CD4-positive, alpha-beta memory T cell (primary cell): ENCODE results near the gene HBM. TPM values are rescaled to one million over a fixed set of nuclear protein-coding genes. Genes with fewer than 3 reads are reported as not detected.
"Not testable (repeated sequence)": the region's sequence is repeated elsewhere in the genome, so short reads cannot be mapped to it uniquely, and the experiment has no call there.

Source experiments
- CTCF ChIA-PET: fragments of 350-600 bp; sonication (Branson Sonifier 250); formaldehyde crosslinking; loops from one replicate; lab custom pipeline; 2021; ENCODE audit warnings: inconsistent platforms; ENCODE audit not compliant: partially characterized antibody; lab: Charles Lee
- POLR2A ChIA-PET: fragments of 350-600 bp; sonication (Branson Sonifier 250); formaldehyde crosslinking; loops from one replicate; lab custom pipeline; 2021; ENCODE audit not compliant: partially characterized antibody; lab: Charles Lee
- DNase-seq, 5 donors: peaks; one replicate each; pipeline versions ENCODE4 v3.0.0 to v3.0.0-alpha.2; 2020 to 2022; ENCODE audit warnings: mixed read lengths in 1 of 5
- H3K27ac ChIP-seq: one replicate; pipeline ENCODE4 v1.7.0; 2013; ENCODE audit warnings: low read depth, low read length
- H3K27me3 ChIP-seq: 2 replicates; pipeline ENCODE4 v1.7.0; 2013; ENCODE audit warnings: mild to moderate bottlenecking, low read length, moderate library complexity; ENCODE audit not compliant: insufficient read depth
- H3K36me3 ChIP-seq: 2 replicates; pipeline ENCODE4 v1.7.0; 2013; ENCODE audit warnings: mild to moderate bottlenecking, low read length, moderate library complexity; ENCODE audit not compliant: insufficient read depth
- H3K4me1 ChIP-seq: 2 replicates; pipeline ENCODE4 v1.7.0; 2013; ENCODE audit warnings: mild to moderate bottlenecking, low read length, moderate library complexity; ENCODE audit not compliant: insufficient read depth
- H3K4me3 ChIP-seq, 2 donors: one replicate each; pipeline ENCODE4 v1.7.0; 2013; ENCODE audit warnings: low read length in 2 of 2, mild to moderate bottlenecking in 1 of 2
- H3K9me3 ChIP-seq, 2 donors: one replicate each; pipeline ENCODE4 v1.7.0; 2013; ENCODE audit warnings: low read length in 2 of 2, control low read depth in 1 of 2; ENCODE audit not compliant: control insufficient read depth in 1 of 2
- H3K27ac Mint-ChIP-seq, 7 donors: one replicate each; pipeline ENCODE4 v1.8.0; 2020 to 2021; ENCODE audit warnings: mixed read lengths in 7 of 7, mild to moderate bottlenecking in 6 of 7, inconsistent platforms in 3 of 7, moderate library complexity in 3 of 7
- H3K27me3 Mint-ChIP-seq, 2 donors: one replicate each; pipeline ENCODE4 v1.8.0; 2020 to 2021; ENCODE audit warnings: mixed read lengths in 2 of 2
- H3K36me3 Mint-ChIP-seq, 2 donors: one replicate each; pipeline ENCODE4 v1.8.0; 2020 to 2021; ENCODE audit warnings: mixed read lengths in 2 of 2, inconsistent platforms in 1 of 2, mild to moderate bottlenecking in 1 of 2
- H3K4me1 Mint-ChIP-seq, 4 donors: one replicate each; pipeline ENCODE4 v1.8.0; 2020 to 2021; ENCODE audit warnings: mixed read lengths in 4 of 4, mild to moderate bottlenecking in 1 of 4
- H3K4me3 Mint-ChIP-seq, 8 donors: one replicate each; pipeline ENCODE4 v1.8.0; 2020 to 2021; ENCODE audit warnings: mixed read lengths in 8 of 8, mild to moderate bottlenecking in 7 of 8, moderate library complexity in 6 of 8, inconsistent platforms in 3 of 8
- H3K9me3 Mint-ChIP-seq, 8 donors: one replicate each; pipeline ENCODE4 v1.8.0; 2020 to 2021; ENCODE audit warnings: mixed read lengths in 8 of 8, mild to moderate bottlenecking in 5 of 8, inconsistent platforms in 3 of 8, moderate library complexity in 1 of 8
- intact Hi-C: fragments of 100-400 bp; cut with micrococcal nuclease; formaldehyde crosslinking; loops from one replicate; pipeline ENCODE4 v1.15.1; 2023
- polyA plus RNA-seq, 2 donors: library from polyadenylated mRNA; unstranded; fragments of 300-500 nt; fragmentation: Illumina TruSeq; gene quantifications; one replicate each; pipeline ENCODE4 v1.2.3, GENCODE V29; 2021
- total RNA-seq, 2 experiments: library from RNA; stranded (reverse); gene quantifications; one replicate each; pipeline ENCODE4 v1.2.3, GENCODE V29; 2021

HBM gene
- total and polyA plus RNA-seq, 4 experiments from 2014 or later, result not detected

- POLR2A ChIA-PET, result no interaction called here
- no peak for DNase-seq
- H3K27ac ChIP-seq, result no peak overlapping the region
- CTCF ChIA-PET, result no interaction called here
- H3K4me3 ChIP-seq, result no peak overlapping the region
- Mint-ChIP-seq H3K36me3 (peaks cover 7 to 17% of the 10 kb centered on the region in 2 donors), H3K9me3 (no peaks in the 10 kb centered on the region), H3K4me1 (peaks cover 0 to 5% (median 3%) of the 10 kb centered on the region in 4 donors), H3K4me3 (no peak overlapping the region), H3K27me3 (no peaks in the 10 kb centered on the region), H3K27ac (peak overlapping the region in 1 of 7 donors; percentile 53)
- H3K9me3 ChIP-seq, result no peaks in the 10 kb centered on the region
- peaks cover 7% of the 10 kb centered on the region for H3K36me3 ChIP-seq
- intact Hi-C loops, result no loop called here
- no peaks in the 10 kb centered on the region for H3K4me1 ChIP-seq
- no peaks in the 10 kb centered on the region for H3K27me3 ChIP-seq
Measured at GRCh38 chr16:120756-121155, 45.0 kb upstream of the HBM start.

GRCh38 chr16:122361-122760, 43.4 kb upstream of the HBM start:
- H3K4me3 Mint-ChIP-seq, result no peak overlapping the region
- H3K27ac ChIP-seq, result no peak overlapping the region
- no peak overlapping the region for H3K4me3 ChIP-seq
- CTCF ChIA-PET, result interaction anchor here (0.7 to 1.0 kb wide), 2 partner anchors 13 to 16 kb away, joined by 3 to 4 read pairs; no protein-coding TSS in a partner anchor
- H3K9me3 Mint-ChIP-seq, result no peaks in the 10 kb centered on the region
- no peaks in the 10 kb centered on the region for H3K27me3 Mint-ChIP-seq
- H3K27me3 ChIP-seq, result no peaks in the 10 kb centered on the region
- H3K4me1 ChIP-seq, result no peaks in the 10 kb centered on the region
- no peaks in the 10 kb centered on the region for H3K9me3 ChIP-seq
- H3K27ac Mint-ChIP-seq, result no peak overlapping the region
- DNase-seq, result no peak
- H3K36me3 ChIP-seq, result no peaks in the 10 kb centered on the region
- peaks cover 0 to 15% of the 10 kb centered on the region in 2 donors for H3K36me3 Mint-ChIP-seq
- H3K4me1 Mint-ChIP-seq, result peaks cover 0 to 5% (median 3%) of the 10 kb centered on the region in 4 donors
- intact Hi-C loops, result no loop called here
- POLR2A ChIA-PET, result no interaction called here

GRCh38 chr16:123558-124350, 42.0 kb upstream of the HBM start:
- H3K36me3 ChIP-seq, H3K4me1 Mint-ChIP-seq, H3K9me3 ChIP-seq, H3K27ac ChIP-seq, H3K9me3 Mint-ChIP-seq, H3K27me3 ChIP-seq, H3K4me1 ChIP-seq, DNase-seq, POLR2A ChIA-PET, intact Hi-C loops, H3K27me3 Mint-ChIP-seq, CTCF ChIA-PET, H3K4me3 ChIP-seq: not testable (repeated sequence)
- peaks cover 0 to 15% of the 10 kb centered on the region in 2 donors for H3K36me3 Mint-ChIP-seq
- H3K4me3 Mint-ChIP-seq, result peak overlapping the region in 1 of 8 donors; percentile 23
- H3K27ac Mint-ChIP-seq, result peak overlapping the region in 1 of 7 donors; percentile 56

GRCh38 chr16:125011-125410, 40.8 kb upstream of the HBM start:
- H3K27ac Mint-ChIP-seq, result no peak overlapping the region
- H3K9me3 Mint-ChIP-seq, result no peaks in the 10 kb centered on the region
- H3K4me1 ChIP-seq, result no peaks in the 10 kb centered on the region
- intact Hi-C loops, result no loop called here
- CTCF ChIA-PET, result interaction anchor here (1.8 kb wide), 1 partner anchor 19 kb away, joined by 6 read pairs; no protein-coding TSS in a partner anchor
- H3K27me3 ChIP-seq, result no peaks in the 10 kb centered on the region
- peaks cover 4 to 11% (median 5%) of the 10 kb centered on the region in 4 donors for H3K4me1 Mint-ChIP-seq
- no peaks in the 10 kb centered on the region for H3K9me3 ChIP-seq
- peaks cover 5% of the 10 kb centered on the region for H3K36me3 ChIP-seq
- no peak overlapping the region for H3K4me3 Mint-ChIP-seq
- POLR2A ChIA-PET, result no interaction called here
- no peak overlapping the region for H3K4me3 ChIP-seq
- no peak overlapping the region for H3K27ac ChIP-seq
- no peaks in the 10 kb centered on the region for H3K27me3 Mint-ChIP-seq
- no peak for DNase-seq
- H3K36me3 Mint-ChIP-seq, result peaks cover 0 to 15% of the 10 kb centered on the region in 2 donors

DNA sequence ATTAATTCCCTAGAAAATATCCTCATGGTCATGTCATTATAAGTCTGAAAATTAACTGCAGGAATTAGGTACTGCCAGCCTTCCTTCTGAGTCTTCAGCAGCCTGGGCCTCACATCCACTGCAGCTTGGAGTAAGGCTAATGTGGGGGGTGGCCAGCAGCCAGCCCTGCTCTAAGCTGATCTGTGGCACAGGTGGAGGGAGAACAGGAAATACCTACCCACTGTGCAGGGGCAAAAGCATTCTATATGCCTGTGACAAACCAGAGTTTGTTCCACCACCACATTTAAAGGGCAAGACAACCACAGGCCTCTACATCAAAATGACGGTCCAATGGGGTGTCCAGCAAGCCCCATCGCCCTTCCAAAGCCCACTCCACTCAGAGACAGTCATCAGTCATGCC, 36.7 kb upstream of the HBM start:
- H3K9me3 Mint-ChIP-seq, result no peaks in the 10 kb centered on the region
- intact Hi-C loops, result no loop called here
- H3K27ac Mint-ChIP-seq, result peak overlapping the region in 2 of 7 donors; percentile 27 to 65
- H3K36me3 Mint-ChIP-seq, result peaks cover 0 to 7% of the 10 kb centered on the region in 2 donors
- Histone ChIP-seq H3K36me3 (peaks cover 5% of the 10 kb centered on the region), H3K27ac (no peak overlapping the region), H3K4me3 (no peak overlapping the region), H3K4me1 (no peaks in the 10 kb centered on the region), H3K27me3 (no peaks in the 10 kb centered on the region), H3K9me3 (no peaks in the 10 kb centered on the region)
- CTCF ChIA-PET, result interaction anchor here (1.4 kb wide), 1 partner anchor 22 kb away, joined by 6 read pairs; no protein-coding TSS in a partner anchor
- peaks cover 11 to 19% (median 14%) of the 10 kb centered on the region in 4 donors for H3K4me1 Mint-ChIP-seq
- POLR2A ChIA-PET, result no interaction called here
- H3K4me3 Mint-ChIP-seq, result no peak overlapping the region
- H3K27me3 Mint-ChIP-seq, result no peaks in the 10 kb centered on the region
- no peak for DNase-seq

DNA sequence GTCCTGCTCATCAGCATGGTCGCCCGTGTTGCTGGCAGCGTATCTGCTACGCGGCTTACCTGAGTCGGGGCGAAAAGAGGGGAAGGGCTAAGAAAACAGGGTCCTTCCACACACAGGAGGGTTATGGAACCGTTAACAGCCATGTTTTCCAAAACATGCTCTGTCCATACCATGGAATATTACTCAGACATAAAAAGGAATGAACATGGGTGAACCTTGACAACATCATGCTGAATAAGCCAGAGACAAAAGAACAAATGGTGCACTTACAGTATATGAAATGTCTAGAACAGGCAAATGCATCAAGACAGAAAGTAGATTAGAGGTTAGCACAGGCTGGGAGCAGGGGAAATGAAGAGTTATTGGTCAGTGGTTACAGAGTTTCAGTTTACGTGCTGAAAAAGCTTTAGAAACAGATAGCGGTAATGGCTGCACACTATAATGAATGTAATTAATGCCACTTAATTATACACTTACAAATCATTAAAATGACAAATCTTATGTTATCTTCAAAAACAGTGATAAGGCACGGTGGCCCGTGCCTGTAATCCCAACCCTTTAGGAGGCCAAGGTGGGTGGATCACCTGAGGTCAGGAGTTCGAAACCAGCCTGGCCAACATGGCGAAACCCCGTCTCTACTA, 35.1 kb upstream of the HBM start:
- ChIA-PET CTCF (interaction anchor here (0.7 to 1.1 kb wide), 2 partner anchors 103 to 460 kb away, joined by 3 read pairs; no protein-coding TSS in a partner anchor), POLR2A (no interaction called here)
- DNase-seq, result no peak
- Mint-ChIP-seq H3K9me3 (no peaks in the 10 kb centered on the region), H3K27me3 (no peaks in the 10 kb centered on the region), H3K4me3 (no peak overlapping the region), H3K27ac (peak overlapping the region in 1 of 7 donors; percentile 22), H3K4me1 (peaks cover 16 to 25% (median 21%) of the 10 kb centered on the region in 4 donors), H3K36me3 (peaks cover 0 to 6% of the 10 kb centered on the region in 2 donors)
- Histone ChIP-seq H3K4me3 (no peak overlapping the region), H3K36me3 (peaks cover 5% of the 10 kb centered on the region), H3K27me3 (no peaks in the 10 kb centered on the region), H3K9me3 (no peaks in the 10 kb centered on the region), H3K4me1 (no peaks in the 10 kb centered on the region), H3K27ac (no peak overlapping the region)
- intact Hi-C loops, result no loop called here

DNA sequence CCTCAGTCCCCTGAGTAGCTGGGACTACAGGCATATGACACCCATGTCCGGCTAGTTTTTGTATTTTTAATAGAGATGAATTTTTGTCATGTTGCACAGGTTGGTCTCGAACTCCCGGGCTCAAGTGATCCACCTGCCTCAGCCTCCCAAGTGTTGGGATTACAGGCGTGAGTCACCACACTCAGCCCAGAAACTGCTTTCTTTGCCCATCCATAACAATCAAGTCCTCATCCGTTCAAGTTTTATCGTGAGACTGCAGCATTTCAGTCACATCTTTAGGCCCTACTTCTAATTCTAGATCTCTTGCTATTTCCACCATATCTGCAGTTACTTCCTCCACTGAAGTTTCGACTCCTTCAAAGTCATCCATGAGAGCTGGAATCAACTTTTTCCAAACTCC, 33.7 kb upstream of the HBM start:
- Mint-ChIP-seq H3K27ac (peak overlapping the region in 3 of 7 donors; percentile 5 to 70 (median 37)), H3K9me3 (no peaks in the 10 kb centered on the region), H3K4me3 (no peak overlapping the region), H3K4me1 (peaks cover 20 to 29% (median 26%) of the 10 kb centered on the region in 4 donors), H3K36me3 (peaks cover 0 to 3% of the 10 kb centered on the region in 2 donors), H3K27me3 (no peaks in the 10 kb centered on the region)
- DNase-seq, result no peak
- H3K36me3 ChIP-seq, result peaks cover 5% of the 10 kb centered on the region
- peaks cover 6% of the 10 kb centered on the region for H3K4me1 ChIP-seq
- ChIA-PET POLR2A (no interaction called here), CTCF (interaction anchor here (1.1 to 1.2 kb wide), 3 partner anchors 15 to 102 kb away, joined by 3 to 5 read pairs (median 5); no protein-coding TSS in a partner anchor)
- no peaks in the 10 kb centered on the region for H3K9me3 ChIP-seq
- H3K27me3 ChIP-seq, result no peaks in the 10 kb centered on the region
- intact Hi-C loops, result no loop called here
- no peak overlapping the region for H3K4me3 ChIP-seq
- H3K27ac ChIP-seq, result no peak overlapping the region
